Activated CD8-positive, alpha-beta T cell treated with anti-CD3 and anti-CD28 coated beads, Interleukin-2, amount 10 ng/mL, durations not matched to agents 7 days and 5 days (primary cell): ENCODE data around the gene TRERF1. TPM values are rescaled to one million over a fixed set of nuclear protein-coding genes. Genes with fewer than 3 reads are reported as not detected.

Experiments used
- ATAC-seq: fragments of 150-1000 bp; cut with Tn5 transposase; one replicate; pipeline ENCODE4 v1.10.0; 2021; ENCODE audit warnings: moderate library complexity
- CTCF ChIA-PET: fragments of 350-600 bp; sonication (Branson Sonifier 250); formaldehyde crosslinking; loops from one replicate; lab custom pipeline; 2021; ENCODE audit warnings: antibody characterized with exemption; lab: Charles Lee
- POLR2A ChIA-PET: fragments of 350-600 bp; sonication (Branson Sonifier 250); formaldehyde crosslinking; loops from one replicate; lab custom pipeline; 2021; ENCODE audit warnings: antibody characterized with exemption; lab: Charles Lee
- DNase-seq: peaks from one replicate; pipeline ENCODE4 v3.0.0-alpha.2; 2020
- H3K27ac Mint-ChIP-seq: one replicate; pipeline ENCODE4 v1.8.0; 2021; ENCODE audit warnings: mild to moderate bottlenecking, mixed read lengths
- H3K27me3 Mint-ChIP-seq: one replicate; pipeline ENCODE4 v1.8.0; 2021; ENCODE audit warnings: low read depth, mixed read lengths
- H3K36me3 Mint-ChIP-seq: one replicate; pipeline ENCODE4 v1.8.0; 2021; ENCODE audit warnings: low read depth, mixed read lengths
- H3K4me1 Mint-ChIP-seq: one replicate; pipeline ENCODE4 v1.8.0; 2021; ENCODE audit warnings: low read depth, mixed read lengths
- H3K4me3 Mint-ChIP-seq: one replicate; pipeline ENCODE4 v1.8.0; 2021; ENCODE audit warnings: mild to moderate bottlenecking, mixed read lengths
- H3K9me3 Mint-ChIP-seq: one replicate; pipeline ENCODE4 v1.8.0; 2022; ENCODE audit warnings: mixed read lengths; ENCODE audit not compliant: insufficient read depth
- total RNA-seq, 2 experiments: library from RNA; stranded (reverse); gene quantifications; one replicate each; pipeline ENCODE4 v1.2.3, GENCODE V29; 2021

The TRERF1 gene
- total RNA-seq, 2 experiments from 2014 or later = 11.3 to 11.8 TPM

- POLR2A ChIA-PET = no interaction called here
- H3K27me3 Mint-ChIP-seq = no peaks in the 10 kb centered on the region
- no peak overlapping the region for H3K27ac Mint-ChIP-seq
- peaks cover 11% of the 10 kb centered on the region for H3K4me1 Mint-ChIP-seq
- H3K36me3 Mint-ChIP-seq = peaks cover 16% of the 10 kb centered on the region
- no peaks in the 10 kb centered on the region for H3K9me3 Mint-ChIP-seq
- ATAC-seq (no peak), DNase-seq (no peak)
- CTCF ChIA-PET = interaction anchor here (0.8 to 5.6 kb wide), 4 partner anchors 13 to 288 kb away, joined by 3 to 87 read pairs (median 10); no protein-coding TSS in a partner anchor
- H3K4me3 Mint-ChIP-seq = no peak overlapping the region
Observed at GRCh38 chr6:42259286-42259685, 192.4 kb downstream of the TRERF1 start.

GRCh38 chr6:42257614-42258013 is 194.1 kb downstream of the TRERF1 start:
- ATAC-seq (no peak), DNase-seq (no peak)
- Mint-ChIP-seq H3K27me3 (no peaks in the 10 kb centered on the region), H3K4me1 (peaks cover 11% of the 10 kb centered on the region), H3K9me3 (no peaks in the 10 kb centered on the region), H3K27ac (no peak overlapping the region), H3K4me3 (no peak overlapping the region), H3K36me3 (peaks cover 25% of the 10 kb centered on the region)
- CTCF ChIA-PET = interaction anchor here (1.3 to 5.6 kb wide), 2 partner anchors 290 kb away, joined by 7 to 87 read pairs; no protein-coding TSS in a partner anchor
- POLR2A ChIA-PET = no interaction called here

GRCh38 chr6:42257063-42257462 is 194.7 kb downstream of the TRERF1 start:
- H3K36me3 Mint-ChIP-seq = peaks cover 25% of the 10 kb centered on the region
- H3K27me3 Mint-ChIP-seq = no peaks in the 10 kb centered on the region
- H3K9me3 Mint-ChIP-seq = no peaks in the 10 kb centered on the region
- DNase-seq = no peak
- POLR2A ChIA-PET = no interaction called here
- CTCF ChIA-PET = interaction anchor here (1.3 kb wide), 1 partner anchor 290 kb away, joined by 7 read pairs; no protein-coding TSS in a partner anchor
- H3K4me3 Mint-ChIP-seq = no peak overlapping the region
- peaks cover 11% of the 10 kb centered on the region for H3K4me1 Mint-ChIP-seq
- no peak overlapping the region for H3K27ac Mint-ChIP-seq
- no peak for ATAC-seq

GRCh38 chr6:42255050-42255449 is 196.7 kb downstream of the TRERF1 start:
- Mint-ChIP-seq H3K27ac (no peak overlapping the region), H3K36me3 (peaks cover 27% of the 10 kb centered on the region), H3K4me3 (no peak overlapping the region), H3K4me1 (no peaks in the 10 kb centered on the region), H3K9me3 (no peaks in the 10 kb centered on the region), H3K27me3 (no peaks in the 10 kb centered on the region)
- DNase-seq (no peak), ATAC-seq (no peak)
- ChIA-PET CTCF (no interaction called here), POLR2A (no interaction called here)

- ATAC-seq = no peak
- Mint-ChIP-seq H3K4me1 (no peaks in the 10 kb centered on the region), H3K9me3 (no peaks in the 10 kb centered on the region), H3K27ac (no peak overlapping the region), H3K27me3 (no peaks in the 10 kb centered on the region), H3K36me3 (peaks cover 27% of the 10 kb centered on the region), H3K4me3 (no peak overlapping the region)
- CTCF ChIA-PET = interaction anchor here (1.7 kb wide), 1 partner anchor 293 kb away, joined by 4 read pairs; no protein-coding TSS in a partner anchor
- POLR2A ChIA-PET = no interaction called here
- DNase-seq = no peak
Observed at GRCh38 chr6:42254505-42254904, 197.2 kb downstream of the TRERF1 start.

GRCh38 chr6:42251911-42252637 is 199.7 kb downstream of the TRERF1 start:
- no peaks in the 10 kb centered on the region for H3K27me3 Mint-ChIP-seq
- H3K9me3 Mint-ChIP-seq = no peaks in the 10 kb centered on the region
- CTCF ChIA-PET = interaction anchor here (0.8 to 1.6 kb wide), 3 partner anchors 9 to 296 kb away, joined by 3 to 5 read pairs (median 3); no protein-coding TSS in a partner anchor
- peaks cover 33% of the 10 kb centered on the region for H3K36me3 Mint-ChIP-seq
- DNase-seq (no peak), ATAC-seq (no peak)
- no peaks in the 10 kb centered on the region for H3K4me1 Mint-ChIP-seq
- POLR2A ChIA-PET = no interaction called here
- H3K27ac Mint-ChIP-seq = peak overlapping the region; percentile 9
- H3K4me3 Mint-ChIP-seq = no peak overlapping the region

GRCh38 chr6:42251500-42251899 is 200.2 kb downstream of the TRERF1 start:
- Mint-ChIP-seq H3K9me3 (no peaks in the 10 kb centered on the region), H3K4me1 (no peaks in the 10 kb centered on the region), H3K27me3 (no peaks in the 10 kb centered on the region), H3K36me3 (peaks cover 31% of the 10 kb centered on the region), H3K27ac (no peak overlapping the region), H3K4me3 (no peak overlapping the region)
- ATAC-seq (no peak), DNase-seq (no peak)
- POLR2A ChIA-PET = no interaction called here
- CTCF ChIA-PET = interaction anchor here (0.8 to 1.6 kb wide), 3 partner anchors 10 to 296 kb away, joined by 3 to 5 read pairs (median 3); no protein-coding TSS in a partner anchor

- CTCF ChIA-PET = interaction anchor here (1.6 kb wide), 1 partner anchor 11 kb away, joined by 3 read pairs; no protein-coding TSS in a partner anchor
- POLR2A ChIA-PET = no interaction called here
- H3K36me3 Mint-ChIP-seq = peaks cover 27% of the 10 kb centered on the region
Observed at GRCh38 chr6:42250274-42250931, 201.3 kb downstream of the TRERF1 start.

GRCh38 chr6:42249279-42249678 is 202.4 kb downstream of the TRERF1 start:
- ChIA-PET CTCF (no interaction called here), POLR2A (no interaction called here)
- no peaks in the 10 kb centered on the region for H3K9me3 Mint-ChIP-seq
- H3K4me3 Mint-ChIP-seq = no peak overlapping the region
- ATAC-seq = no peak
- H3K27me3 Mint-ChIP-seq = no peaks in the 10 kb centered on the region
- no peaks in the 10 kb centered on the region for H3K4me1 Mint-ChIP-seq
- peaks cover 23% of the 10 kb centered on the region for H3K36me3 Mint-ChIP-seq
- peak overlapping the region; percentile 15 for H3K27ac Mint-ChIP-seq
- DNase-seq = no peak

More at GRCh38 chr6:42250274-42250931, 201.3 kb downstream of the TRERF1 start:
- Mint-ChIP-seq H3K9me3 (no peaks in the 10 kb centered on the region), H3K27ac (no peak overlapping the region), H3K27me3 (no peaks in the 10 kb centered on the region), H3K4me3 (no peak overlapping the region), H3K4me1 (no peaks in the 10 kb centered on the region)
- ATAC-seq (no peak), DNase-seq (no peak)

GRCh38 chr6:42243046-42243445 is 208.7 kb downstream of the TRERF1 start:
- Mint-ChIP-seq H3K27ac (no peak overlapping the region), H3K36me3 (peaks cover 15% of the 10 kb centered on the region), H3K4me3 (no peak overlapping the region), H3K27me3 (no peaks in the 10 kb centered on the region), H3K9me3 (no peaks in the 10 kb centered on the region), H3K4me1 (no peaks in the 10 kb centered on the region)
- no peak for ATAC-seq
- DNase-seq = no peak
- ChIA-PET CTCF (interaction anchor here (1.4 to 2.0 kb wide), 2 partner anchors 290 to 304 kb away, joined by 3 to 7 read pairs; no protein-coding TSS in a partner anchor), POLR2A (no interaction called here)

GRCh38 chr6:42241915-42242314 is 209.8 kb downstream of the TRERF1 start:
- POLR2A ChIA-PET = no interaction called here
- Mint-ChIP-seq H3K27ac (no peak overlapping the region), H3K4me1 (no peaks in the 10 kb centered on the region)

More at GRCh38 chr6:42241915-42242314, 209.8 kb downstream of the TRERF1 start:
- no peak for ATAC-seq
- Mint-ChIP-seq H3K36me3 (peaks cover 15% of the 10 kb centered on the region), H3K27me3 (no peaks in the 10 kb centered on the region), H3K9me3 (no peaks in the 10 kb centered on the region), H3K4me3 (no peak overlapping the region)
- CTCF ChIA-PET = interaction anchor here (0.8 to 2.0 kb wide), 4 partner anchors 20 to 305 kb away, joined by 3 to 7 read pairs (median 3); no protein-coding TSS in a partner anchor
- no peak for DNase-seq
